HCT116 (cell line): ENCODE data around the gene ESYT3. TPM values are rescaled to one million over a fixed set of nuclear protein-coding genes. Genes with fewer than 3 reads are reported as not detected.

ENCODE experiments used
- ATAC-seq: fragments of 200-7000 bp; cut with Tn5 transposase; 2 replicates; pipeline ENCODE4 v1.9.1; 2020; ENCODE audit warnings: mild to moderate bottlenecking, moderate library complexity
- BruUV-seq: library from RNA; stranded (reverse); fragments of 400-500 nt; replicated peaks from 2 replicates; lab custom pipeline; 2021; lab: Mats Ljungman, UMichigan
- CTCF ChIA-PET: fragments of 300-600 bp; sonication (Branson Sonifier 250); formaldehyde crosslinking; loops from one replicate; lab custom pipeline; 2021; ENCODE audit warnings: antibody characterized with exemption; lab: Charles Lee
- POLR2A ChIA-PET: fragments of 300-600, 350-600 bp; sonication (Branson Sonifier 250); formaldehyde crosslinking; loops from one replicate; lab custom pipeline; 2021; ENCODE audit warnings: antibody characterized with exemption; lab: Charles Lee
- RAD21 ChIA-PET, 2 experiments: fragments of 300-600 bp; sonication (Branson Sonifier 250); formaldehyde crosslinking; loops; one replicate each; lab custom pipeline; 2023; ENCODE audit warnings: low total read pairs in 2 of 2; ENCODE audit not compliant: uncharacterized antibody in 2 of 2, unreplicated experiment in 2 of 2, low non-redundant PET in 1 of 2; lab: Charles Lee
- DNase-seq: peaks from one replicate; pipeline ENCODE4 v3.0.0-alpha.2; 2010; ENCODE audit warnings: low read depth, low spot score
- H2AFZ ChIP-seq: fragments of 200-600 bp; shearing (Covaris generic), sonication (generic); 2 replicates; pipeline ENCODE4 v1.6.1; 2017; ENCODE audit warnings: low read depth, mixed run types, mixed read lengths, antibody characterized with exemption, low read length; ENCODE audit not compliant: poor library complexity, severe bottlenecking
- H3K27ac ChIP-seq: 2 replicates; pipeline ENCODE4 v1.5.1; 2012; ENCODE audit warnings: low read depth, low read length
- H3K27me3 ChIP-seq: fragments of 200-600 bp; sonication (generic); 2 replicates; pipeline ENCODE4 v1.6.1; 2016; ENCODE audit warnings: mixed run types, low read length, mixed read lengths; ENCODE audit not compliant: insufficient read depth
- H3K36me3 ChIP-seq, 2 experiments: fragments of 200-500 bp in 1 of 2; fragments of 200-600 bp in 1 of 2; sonication (Bioruptor generic) in 1 of 2; sonication (generic) in 1 of 2; 2 replicates each; pipeline versions ENCODE4 v1.5.1 to v1.6.1; 2014 to 2016; ENCODE audit warnings: low read length in 2 of 2, inconsistent platforms in 1 of 2, mixed read lengths in 1 of 2, mixed run types in 1 of 2; ENCODE audit not compliant: insufficient read depth in 2 of 2, control insufficient read depth in 1 of 2
- H3K4me1 ChIP-seq, 2 experiments: fragments of 200-600 bp in 1 of 2; sonication (generic) in 1 of 2; 2 replicates each; pipeline versions ENCODE4 v1.5.1 to v1.6.1; 2012 to 2017; ENCODE audit warnings: low read length in 2 of 2, inconsistent platforms in 1 of 2, mild to moderate bottlenecking in 1 of 2, mixed read lengths in 1 of 2, mixed run types in 1 of 2, moderate library complexity in 1 of 2; ENCODE audit not compliant: insufficient read depth in 2 of 2, control insufficient read depth in 1 of 2
- H3K4me2 ChIP-seq: fragments of 200-600 bp; sonication (generic); 2 replicates; pipeline ENCODE4 v1.6.1; 2017; ENCODE audit warnings: mixed run types, low read length, mixed read lengths
- H3K4me3 ChIP-seq, 2 experiments: fragments of 200-600 bp in 1 of 2; sonication (generic) in 1 of 2; replicated peaks in 1 of 2; 2 replicates each; pipeline ENCODE4 v1.5.1; 2011 to 2016; ENCODE audit warnings: low read length in 2 of 2, control low read depth in 1 of 2, low read depth in 1 of 2, mild to moderate bottlenecking in 1 of 2, mixed read lengths in 1 of 2, mixed run types in 1 of 2
- H3K79me2 ChIP-seq: fragments of 200-600 bp; sonication (generic); 2 replicates; pipeline ENCODE4 v1.6.1; 2017; ENCODE audit warnings: mild to moderate bottlenecking, mixed run types, low read length, moderate library complexity, mixed read lengths; ENCODE audit not compliant: insufficient read depth
- H3K9ac ChIP-seq: fragments of 200-600 bp; sonication (generic); 2 replicates; pipeline ENCODE4 v1.6.1; 2016; ENCODE audit warnings: low read length, mixed read lengths
- H3K9me2 ChIP-seq: fragments of 200-600 bp; sonication (generic), shearing (Covaris generic); 2 replicates; pipeline ENCODE4 v1.6.1; 2017; ENCODE audit warnings: mixed run types, mild to moderate bottlenecking, moderate library complexity; ENCODE audit not compliant: insufficient read depth
- H3K9me3 ChIP-seq, 2 experiments: fragments of 200-500 bp in 1 of 2; fragments of 200-600 bp in 1 of 2; sonication (Bioruptor generic) in 1 of 2; sonication (generic) in 1 of 2; 2 replicates each; pipeline ENCODE4 v1.6.1; 2014 to 2017; ENCODE audit warnings: low read length in 2 of 2, mixed read lengths in 2 of 2, inconsistent platforms in 1 of 2, low read depth in 1 of 2, mild to moderate bottlenecking in 1 of 2, mixed run types in 1 of 2, moderate library complexity in 1 of 2; ENCODE audit not compliant: control insufficient read depth in 1 of 2, insufficient read depth in 1 of 2
- H4K20me1 ChIP-seq: fragments of 200-600 bp; sonication (generic), shearing (Covaris generic); 2 replicates; pipeline ENCODE4 v1.6.1; 2017; ENCODE audit warnings: mixed run types, mild to moderate bottlenecking, moderate library complexity; ENCODE audit not compliant: insufficient read depth
- CEBPB ChIP-seq: IDR thresholded peaks from 2 replicates; pipeline ENCODE4 v1.6.1; 2012; ENCODE audit warnings: low read depth
- EGR1 ChIP-seq: IDR thresholded peaks from 2 replicates; pipeline ENCODE4 v1.6.1; 2012; ENCODE audit warnings: low read depth
- EZH2 ChIP-seq: fragments of 200-600 bp; sonication (generic); IDR thresholded peaks from 2 replicates; pipeline ENCODE4 v1.6.1; 2017; ENCODE audit warnings: antibody characterized with exemption, mixed run types
- EZH2phosphoT487 ChIP-seq: fragments of 200-600 bp; IDR thresholded peaks from 2 replicates; pipeline ENCODE4 v1.6.1; 2018; ENCODE audit warnings: antibody characterized with exemption, borderline replicate concordance
- FOSL1 ChIP-seq: IDR thresholded peaks from 2 replicates; pipeline ENCODE4 v1.6.1; 2012; ENCODE audit warnings: low read depth
- JUND ChIP-seq: IDR thresholded peaks from 2 replicates; pipeline ENCODE4 v1.6.1; 2012
- MAX ChIP-seq: IDR thresholded peaks from 2 replicates; pipeline ENCODE4 v1.6.1; 2012
- POLR2A ChIP-seq: IDR thresholded peaks from 2 replicates; pipeline ENCODE4 v1.7.0; 2011; ENCODE audit warnings: borderline replicate concordance; ENCODE audit not compliant: insufficient read depth, insufficient read length; ENCODE audit errors: extremely low read depth
- POLR2AphosphoS5 ChIP-seq: IDR thresholded peaks from 2 replicates; pipeline ENCODE4 v1.6.1; 2011; ENCODE audit warnings: mild to moderate bottlenecking, low read depth, low read length, moderate library complexity
- RAD21 ChIP-seq: IDR thresholded peaks from 2 replicates; pipeline ENCODE4 v1.6.1; 2012; ENCODE audit warnings: low read depth, mild to moderate bottlenecking
- REST ChIP-seq: IDR thresholded peaks from 2 replicates; pipeline ENCODE4 v1.6.1; 2012; ENCODE audit warnings: low read depth
- SIN3A ChIP-seq: IDR thresholded peaks from 2 replicates; pipeline ENCODE4 v1.6.1; 2012; ENCODE audit warnings: low read depth
- SRF ChIP-seq: IDR thresholded peaks from 2 replicates; pipeline ENCODE4 v1.6.1; 2012; ENCODE audit warnings: low read depth
- TCF7L2 ChIP-seq: IDR thresholded peaks from 2 replicates; pipeline ENCODE4 v1.7.0; 2011; ENCODE audit warnings: borderline replicate concordance, inconsistent platforms; ENCODE audit not compliant: insufficient read depth, insufficient read length; ENCODE audit errors: extremely low read depth
- YY1 ChIP-seq: IDR thresholded peaks from 2 replicates; pipeline ENCODE4 v1.6.1; 2011; ENCODE audit warnings: low read length, low read depth, moderate library complexity, mild to moderate bottlenecking; ENCODE audit not compliant: insufficient replicate concordance; ENCODE audit errors: extremely low read depth
- ZFX ChIP-seq: fragments of 450-650 bp; IDR thresholded peaks from 2 replicates; pipeline ENCODE4 v1.6.1; 2017
- intact Hi-C: fragments of 100-400 bp; cut with micrococcal nuclease; formaldehyde crosslinking; loops from 2 replicates; pipeline ENCODE4 v1.10.0; 2022
- total RNA-seq: library from RNA; stranded (reverse); gene quantifications from one replicate; pipeline ENCODE4 v1.2.1, GENCODE V29; 2021; ENCODE audit not compliant: unreplicated experiment

Gene ESYT3
- total RNA-seq, 1 experiment from 2014 or later = 0.05 TPM

GRCh38 chr3:138467931-138468330 is 33.5 kb downstream of the ESYT3 start:
- Histone ChIP-seq H4K20me1 (no peaks in the 10 kb centered on the region), H3K9me3 (no peaks in the 10 kb centered on the region), H3K4me1 (peaks cover 0 to 6% of the 10 kb centered on the region in 2 experiments; a peak in 1 of 4 replicates), H3K9me2 (no peaks in the 10 kb centered on the region), H3K36me3 (no peaks in the 10 kb centered on the region), H3K27me3 (no peaks in the 10 kb centered on the region), H3K9ac (no peak overlapping the region), H3K4me2 (no peak overlapping the region), H2AFZ (no peak overlapping the region), H3K79me2 (no peaks in the 10 kb centered on the region), H3K4me3 (no peak overlapping the region), H3K27ac (no peak overlapping the region)
- CTCF ChIA-PET = no interaction called here
- no peak for ATAC-seq
- DNase-seq = no peak
- intact Hi-C loops = no loop called here
- RAD21 ChIA-PET = no interaction called here
- POLR2A ChIA-PET = no interaction called here
- no peak for TF ChIP-seq FOSL1
- TF ChIP-seq REST = no peak
- no peak for TF ChIP-seq RAD21
- no peak for TF ChIP-seq JUND
- no TSS peak for BruUV-seq

GRCh38 chr3:138468451-138468850 is 34.0 kb downstream of the ESYT3 start:
- H3K9ac ChIP-seq = no peak overlapping the region
- POLR2A ChIA-PET = no interaction called here
- no peak overlapping the region for H3K4me3 ChIP-seq
- no peak for TF ChIP-seq TCF7L2
- TF ChIP-seq FOSL1 = no peak
- TF ChIP-seq EGR1 = no peak
- TF ChIP-seq ZFX = no peak
- no peak for TF ChIP-seq CEBPB
- TF ChIP-seq SIN3A = no peak
- no peak for TF ChIP-seq EZH2phosphoT487
- TF ChIP-seq YY1 = no peak
- no peak for TF ChIP-seq SRF
- no peak for TF ChIP-seq MAX
- TF ChIP-seq RAD21 = no peak
- no peak for TF ChIP-seq EZH2
- no peak for TF ChIP-seq POLR2A
- TF ChIP-seq POLR2AphosphoS5 = no peak
- BruUV-seq = no TSS peak
- H3K36me3 ChIP-seq = no peaks in the 10 kb centered on the region
- no peaks in the 10 kb centered on the region for H3K79me2 ChIP-seq
- H3K4me2 ChIP-seq = no peak overlapping the region
- no peak overlapping the region for H3K27ac ChIP-seq
- intact Hi-C loops = no loop called here
- H3K27me3 ChIP-seq = no peaks in the 10 kb centered on the region
- RAD21 ChIA-PET = no interaction called here
- H4K20me1 ChIP-seq = no peaks in the 10 kb centered on the region
- H3K4me1 ChIP-seq = peaks cover 0 to 6% of the 10 kb centered on the region in 2 experiments; a peak in 1 of 4 replicates
- no peak for DNase-seq
- CTCF ChIA-PET = no interaction called here
- ATAC-seq = no peak
- H2AFZ ChIP-seq = no peak overlapping the region
- no peaks in the 10 kb centered on the region for H3K9me3 ChIP-seq
- H3K9me2 ChIP-seq = no peaks in the 10 kb centered on the region
